ENCODE data around the gene NOMO2.
"Not testable (repeated sequence)": the region's sequence is repeated elsewhere in the genome, so short reads cannot be mapped to it uniquely, and the experiment has no call there.

The NOMO2 gene

DNA sequence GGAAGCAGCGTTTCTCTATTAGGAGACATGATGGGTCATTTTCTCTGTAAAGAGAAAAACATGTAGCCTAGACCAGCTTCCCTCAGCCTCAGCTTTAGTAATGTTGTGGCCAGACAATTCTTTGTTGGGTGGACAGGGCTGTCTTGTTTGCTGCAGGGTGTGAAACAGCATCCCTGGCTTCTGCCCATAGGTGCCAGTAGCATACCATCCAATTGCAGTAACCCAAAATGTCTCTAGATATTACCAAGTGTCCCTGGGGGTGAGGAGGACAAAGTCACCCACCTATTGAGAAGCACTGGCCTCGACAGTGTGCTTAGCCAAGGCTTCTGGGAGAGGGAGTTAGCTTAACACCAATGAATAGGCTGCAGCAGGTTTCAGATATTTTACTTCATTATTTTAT lies 14.0 kb upstream of the NOMO2 start:
- not testable (repeated sequence) for DNase-seq

DNA sequence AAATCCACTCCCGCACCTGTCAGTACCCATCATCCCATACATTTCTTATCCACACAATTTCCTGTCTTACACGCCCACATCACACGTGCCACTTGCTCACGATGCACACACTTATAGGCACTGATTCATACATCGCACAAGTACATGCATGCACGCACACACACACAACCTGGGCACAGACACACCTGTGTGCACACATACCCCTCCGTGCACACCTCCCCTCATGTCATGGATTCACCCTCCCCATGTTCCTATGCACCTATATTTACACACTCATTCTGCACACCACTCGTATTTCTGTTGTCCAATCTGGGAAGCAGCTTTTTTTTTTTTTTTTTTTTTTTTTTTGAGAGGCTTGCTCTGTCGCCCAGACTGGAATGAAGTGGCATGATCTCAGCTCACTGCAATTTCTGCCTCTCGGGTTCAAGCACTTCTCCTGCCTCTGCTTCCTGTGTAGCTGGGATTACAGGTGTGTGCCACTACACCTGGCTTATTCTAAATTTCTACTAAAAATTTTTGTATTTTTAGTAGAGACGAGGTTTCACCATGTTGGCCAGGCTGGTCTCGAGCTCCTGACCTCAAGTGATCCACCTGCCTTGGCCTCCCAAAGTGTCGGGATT lies 13.5 kb upstream of the NOMO2 start:
- not testable (repeated sequence) for DNase-seq

DNA sequence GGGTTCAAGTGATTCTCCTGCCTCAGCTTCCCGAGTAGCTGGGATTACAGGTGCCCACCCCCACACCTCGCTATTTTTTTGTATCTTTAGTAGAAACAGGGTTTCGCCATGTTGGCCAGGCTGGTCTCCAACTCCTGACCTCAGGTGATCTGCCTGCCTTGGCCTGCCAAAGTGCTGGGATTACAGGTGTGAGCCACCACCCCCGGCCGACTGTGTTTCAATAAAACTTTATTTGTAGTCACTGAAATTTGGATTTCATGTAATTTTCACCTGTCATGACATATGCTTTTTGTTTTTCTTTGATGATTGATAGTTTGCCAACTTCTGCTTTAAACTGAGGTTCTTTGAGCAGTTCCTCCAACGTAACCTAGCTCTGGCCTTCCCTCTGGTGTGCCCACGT lies 12.0 kb upstream of the NOMO2 start:
- DNase-seq = not testable (repeated sequence)

DNA sequence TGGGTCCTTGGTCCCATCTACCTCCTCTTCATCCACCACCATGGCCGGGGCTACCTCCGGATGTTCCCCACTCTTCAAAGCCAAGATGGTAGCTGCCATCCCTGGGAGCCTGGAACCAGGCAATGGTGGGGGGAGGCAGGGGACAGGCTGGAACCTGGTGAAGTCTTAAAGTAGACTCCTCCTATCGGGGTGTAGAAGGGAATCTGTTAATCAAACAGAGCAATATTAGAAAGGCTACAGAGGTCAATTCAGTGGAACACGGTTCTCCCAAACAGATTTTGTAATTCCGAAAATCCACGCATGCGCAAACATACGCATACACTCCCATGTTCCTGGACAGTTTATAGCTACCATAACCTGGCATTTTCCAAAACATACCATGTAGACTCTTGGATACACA lies 11.1 kb upstream of the NOMO2 start:
- DNase-seq = not testable (repeated sequence)

GRCh38 chr16:18571307-18571850 lies 9.5 kb upstream of the NOMO2 start:
- not testable (repeated sequence) for DNase-seq

- DNase-seq = not testable (repeated sequence)
Measured at GRCh38 chr16:18570529-18571306, 8.8 kb upstream of the NOMO2 start.

- not testable (repeated sequence) for DNase-seq
Measured at GRCh38 chr16:18560416-18561220, 1.3 kb downstream of the NOMO2 start.

- not testable (repeated sequence) for DNase-seq
Measured at GRCh38 chr16:18553671-18554070, 8.2 kb downstream of the NOMO2 start.

DNA sequence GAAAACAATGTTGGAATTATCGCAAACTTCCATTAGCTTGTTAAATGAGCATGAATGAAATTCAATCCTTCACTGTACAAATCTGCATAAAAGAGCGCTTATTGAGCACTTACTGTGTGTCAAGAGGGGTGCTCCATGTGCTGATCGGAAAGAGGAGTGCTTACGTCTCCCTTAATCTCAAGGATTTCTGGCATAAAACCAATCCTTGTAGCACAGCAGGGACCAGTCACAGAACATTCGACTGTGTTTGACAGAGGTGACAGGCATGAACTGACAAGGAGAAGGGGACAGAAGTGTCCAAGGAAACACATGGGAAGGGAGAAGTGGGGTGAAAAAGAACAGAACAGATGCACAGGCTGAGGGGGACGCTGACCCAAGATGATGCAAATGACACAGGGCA lies 14.5 kb downstream of the NOMO2 start:
- not testable (repeated sequence) for DNase-seq

DNA sequence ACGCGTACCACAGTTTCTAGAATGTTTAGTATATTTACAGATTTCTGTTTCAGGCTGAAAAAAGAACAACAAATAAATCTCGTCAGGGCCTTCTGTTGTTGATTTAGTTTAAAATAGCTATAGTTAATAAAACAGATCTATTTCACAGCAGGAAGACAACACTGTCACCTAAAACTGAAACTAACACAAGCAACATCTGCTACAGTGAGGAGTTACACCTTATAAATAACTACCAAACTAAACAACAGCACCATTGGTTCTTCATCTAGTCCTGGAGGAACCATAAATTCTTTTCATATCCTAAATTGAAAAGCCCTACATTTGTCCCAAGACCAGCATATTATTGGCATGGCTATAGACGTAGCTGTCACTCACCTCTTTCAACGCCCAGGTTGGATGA lies 15.0 kb downstream of the NOMO2 start:
- not testable (repeated sequence) for DNase-seq

- DNase-seq = not testable (repeated sequence)
Measured at GRCh38 chr16:18544232-18545081, 17.4 kb downstream of the NOMO2 start.

- DNase-seq = not testable (repeated sequence)
Measured at GRCh38 chr16:18541912-18542311, 20.0 kb downstream of the NOMO2 start.

DNA sequence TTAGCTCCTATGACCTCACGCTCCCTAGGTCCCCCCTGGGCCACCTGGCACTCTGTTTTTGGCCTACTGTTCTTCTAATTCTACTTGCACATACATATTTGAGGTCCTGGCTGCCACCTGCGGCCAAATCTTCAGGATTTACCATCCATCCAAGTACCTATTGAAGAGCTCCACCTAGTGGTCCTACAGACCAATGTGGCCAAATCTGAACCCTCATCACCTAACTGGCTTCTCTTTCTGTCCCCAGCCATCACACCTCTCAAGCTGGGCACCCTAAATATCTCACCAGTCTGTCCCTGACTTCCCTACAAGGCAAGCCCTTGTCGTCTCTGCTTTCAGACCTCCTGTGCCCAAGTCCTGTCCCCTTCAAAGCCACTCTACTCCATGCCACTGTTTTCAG lies 24.9 kb downstream of the NOMO2 start:
- not testable (repeated sequence) for DNase-seq

- DNase-seq = not testable (repeated sequence)
Measured at GRCh38 chr16:18535519-18536168, 26.3 kb downstream of the NOMO2 start.

DNA sequence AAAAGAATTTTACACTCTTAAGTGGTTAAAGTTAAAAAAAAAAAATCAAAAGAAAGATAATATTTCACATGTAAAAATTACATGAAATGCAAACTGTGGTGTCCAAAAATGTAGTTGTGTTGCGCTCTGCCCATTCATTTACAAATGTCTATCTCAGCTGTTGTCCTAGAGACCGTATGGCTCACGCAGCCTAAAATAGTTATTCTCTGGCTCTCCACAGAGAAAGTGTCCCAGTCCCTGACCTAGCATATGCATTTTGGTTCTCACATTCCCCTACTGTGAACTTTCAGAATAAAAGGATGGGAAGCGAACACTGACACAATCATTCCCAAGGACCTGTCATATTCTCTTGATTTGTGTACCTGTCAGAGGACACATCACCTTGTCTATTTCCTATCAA lies 27.6 kb downstream of the NOMO2 start:
- not testable (repeated sequence) for DNase-seq

DNA sequence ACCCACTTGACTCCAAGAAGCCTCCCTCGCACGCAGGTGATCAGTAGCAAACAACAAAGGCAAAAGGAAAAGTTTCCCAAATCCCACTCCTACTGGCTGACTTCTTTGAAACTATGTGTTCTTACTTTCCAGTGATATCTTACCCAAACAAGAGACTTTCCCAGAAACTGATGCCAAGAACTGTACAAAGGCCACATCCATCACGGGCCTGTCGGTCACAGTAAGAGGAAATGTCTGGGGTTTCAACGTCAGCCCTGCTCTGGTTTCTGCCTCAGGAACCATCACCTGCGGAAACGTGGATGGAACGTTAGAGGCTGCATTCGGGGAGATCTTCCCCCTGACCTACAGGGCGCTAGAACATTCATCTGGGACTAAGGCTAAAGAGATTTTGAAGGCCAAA lies 30.6 kb downstream of the NOMO2 start:
- not testable (repeated sequence) for DNase-seq

DNA sequence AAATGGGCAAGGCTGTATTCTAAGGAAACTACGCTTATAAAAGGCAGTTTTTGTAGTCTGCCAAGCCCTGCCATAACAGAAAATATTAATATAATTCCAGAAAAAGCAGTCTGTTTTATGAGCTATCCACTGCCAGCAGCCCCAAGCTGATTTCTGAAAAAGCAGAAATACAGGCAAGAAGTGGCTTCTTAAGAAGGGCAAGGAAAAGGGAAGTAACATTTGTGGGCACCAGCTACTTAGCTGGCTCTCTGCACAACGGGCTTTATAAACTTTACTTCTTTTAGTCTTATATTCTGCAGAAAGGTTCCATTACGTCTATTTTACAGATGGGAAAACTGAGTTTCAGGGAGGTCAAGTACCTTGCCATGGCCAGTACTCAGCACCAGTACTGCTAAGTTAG lies 31.6 kb downstream of the NOMO2 start:
- not testable (repeated sequence) for DNase-seq

GRCh38 chr16:18526547-18526946 lies 35.4 kb downstream of the NOMO2 start:
- not testable (repeated sequence) for DNase-seq

GRCh38 chr16:18525882-18526482 lies 35.9 kb downstream of the NOMO2 start:
- DNase-seq = not testable (repeated sequence)

DNA sequence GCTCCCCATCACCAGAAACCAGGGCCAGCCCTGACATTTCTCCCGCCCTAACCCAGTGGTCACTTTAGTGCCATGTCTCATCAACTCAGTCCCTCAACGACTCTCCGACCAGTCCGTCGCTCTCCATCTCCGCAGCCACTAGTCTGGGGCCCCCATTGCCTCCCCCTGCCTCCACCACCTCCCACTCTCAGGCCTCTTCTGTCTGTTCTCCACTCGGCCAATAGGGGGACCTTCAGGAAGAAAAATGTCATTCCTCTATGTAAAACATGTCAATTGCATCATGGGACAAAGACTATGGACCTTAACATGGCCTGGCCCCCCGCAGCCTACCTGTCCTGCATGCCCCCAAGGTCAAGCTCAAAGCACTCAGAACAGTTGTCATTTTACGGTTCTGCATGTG lies 39.3 kb downstream of the NOMO2 start:
- DNase-seq = not testable (repeated sequence)

Data from T-helper 9 cell (primary cell).